DMS153 treated with DMSO at 0.1 percent for 48 hours (cell line): Measurements from ENCODE around the gene AAR2.

Source experiments
- DNase-seq: peaks from one replicate; lab custom pipeline; 2025; ENCODE audit not compliant: unreplicated experiment; lab: John Stamatoyannopoulos, UW

The AAR2 gene

DNA sequence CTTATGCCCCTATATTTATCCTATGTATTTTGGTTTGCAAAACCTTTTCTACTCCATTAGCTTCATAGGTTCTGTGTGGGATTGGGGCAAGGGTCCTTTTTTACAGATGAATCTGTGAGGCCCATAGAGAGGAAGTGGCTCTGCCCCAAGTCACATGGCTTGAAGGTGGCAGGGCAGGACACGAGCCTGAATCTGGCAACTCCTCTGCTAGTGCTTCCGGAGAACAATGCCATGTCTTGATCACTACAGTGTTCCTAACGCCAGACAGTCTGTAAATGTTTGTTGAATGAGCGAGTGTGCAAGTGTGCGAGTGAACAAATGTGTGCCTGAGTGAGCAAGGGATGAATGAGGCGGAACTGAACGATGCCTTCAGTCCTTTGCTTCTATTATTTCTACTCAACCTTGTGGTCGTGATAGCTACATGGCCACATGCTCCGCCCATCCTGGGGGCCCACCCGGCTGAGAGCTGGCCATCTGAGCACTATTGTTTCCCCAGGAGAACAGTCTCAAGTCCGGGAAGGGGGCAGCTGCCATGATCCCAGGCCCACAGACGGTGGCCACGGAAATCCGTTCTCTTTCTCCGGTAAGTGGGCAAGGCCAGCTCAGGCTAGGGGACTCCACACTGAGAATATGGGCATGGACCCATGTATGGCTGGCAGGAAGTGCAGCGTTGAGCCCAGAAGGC lies 17.8 kb upstream of the AAR2 start:
- no peak for DNase-seq

DNA sequence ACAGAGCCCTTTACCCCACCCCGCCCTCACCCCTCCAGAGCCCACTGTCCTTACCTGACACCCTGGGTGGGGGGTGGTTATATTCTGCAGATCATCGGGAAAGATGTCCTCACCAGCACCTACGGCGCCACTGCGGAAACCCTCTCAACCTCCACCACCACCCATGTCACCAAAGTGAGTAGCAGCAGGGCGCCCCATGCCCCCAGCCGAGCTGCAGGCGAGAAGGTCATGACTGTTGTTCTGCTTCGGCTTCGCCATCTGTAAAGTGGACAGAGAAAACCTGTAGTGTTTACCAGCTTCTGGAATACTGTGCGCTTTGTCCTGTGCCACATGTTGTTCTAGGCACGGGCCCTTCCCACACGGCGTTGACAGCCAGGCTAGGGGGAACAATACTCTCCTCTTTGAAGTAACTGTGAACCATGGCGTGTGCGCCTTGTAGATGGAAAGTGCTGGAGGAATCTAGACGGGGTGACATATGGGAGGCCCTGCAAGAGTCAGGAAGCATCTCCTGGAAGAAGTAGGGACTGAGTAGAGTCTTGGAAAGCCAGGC lies 16.5 kb upstream of the AAR2 start:
- DNase-seq = no peak

DNA sequence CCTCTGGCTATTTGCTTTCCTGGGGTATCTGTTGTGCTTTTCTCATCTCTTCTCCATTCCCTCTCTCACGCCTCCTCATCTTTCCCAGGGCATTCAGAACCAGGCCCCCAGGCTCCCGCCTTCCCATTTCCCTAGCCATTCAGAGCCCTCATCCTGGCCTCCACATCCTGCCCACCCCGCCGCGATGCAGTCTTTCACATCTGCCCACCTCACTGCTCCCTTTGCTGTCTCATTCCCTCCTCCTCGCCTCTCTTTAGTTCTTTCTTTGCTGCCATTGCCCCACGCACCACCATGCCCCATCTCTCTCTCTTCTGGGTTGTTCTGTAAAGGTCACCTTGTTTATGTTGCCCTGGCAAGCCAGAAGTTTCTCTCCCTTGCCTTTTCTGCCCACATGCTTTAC lies 10.6 kb upstream of the AAR2 start:
- DNase-seq = no peak

DNA sequence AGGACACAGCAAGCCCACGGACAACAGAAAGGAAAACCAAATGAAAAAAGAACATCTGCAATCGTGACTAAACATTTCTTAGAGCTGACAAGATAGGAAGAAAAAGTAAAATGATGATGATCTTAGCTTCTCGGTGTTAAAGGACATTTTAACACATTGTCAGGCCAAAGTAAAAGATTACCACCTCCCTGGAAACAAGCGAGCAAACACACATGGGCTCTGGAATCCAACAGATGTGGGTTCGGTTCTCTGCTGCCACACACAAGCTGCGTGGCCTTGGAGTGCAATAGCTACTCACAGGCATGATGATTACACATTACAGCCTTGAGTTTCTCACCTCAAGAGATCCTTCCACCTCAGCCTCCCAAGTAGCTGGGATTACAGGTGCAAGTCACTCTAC lies 7.5 kb upstream of the AAR2 start:
- DNase-seq = no peak

DNA sequence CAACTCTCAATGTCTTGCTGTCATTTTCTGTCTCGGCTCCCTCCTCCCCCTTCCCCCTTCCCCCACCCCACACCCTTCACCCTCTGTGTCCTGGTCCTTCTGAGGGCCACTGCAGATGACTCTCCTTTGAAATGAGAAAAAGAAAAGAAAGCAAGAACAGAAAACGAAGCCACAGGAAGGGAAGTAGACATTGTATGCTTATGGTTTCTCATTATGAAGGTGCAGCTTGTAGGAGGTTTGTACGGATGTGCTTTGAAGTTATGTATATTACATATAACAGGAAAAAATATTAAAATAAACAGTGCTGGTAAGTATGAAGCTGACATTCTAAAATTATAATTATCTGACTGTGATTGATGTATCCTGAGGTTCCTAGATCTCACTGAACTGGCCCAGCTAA lies 6.3 kb upstream of the AAR2 start:
- no peak for DNase-seq

DNA sequence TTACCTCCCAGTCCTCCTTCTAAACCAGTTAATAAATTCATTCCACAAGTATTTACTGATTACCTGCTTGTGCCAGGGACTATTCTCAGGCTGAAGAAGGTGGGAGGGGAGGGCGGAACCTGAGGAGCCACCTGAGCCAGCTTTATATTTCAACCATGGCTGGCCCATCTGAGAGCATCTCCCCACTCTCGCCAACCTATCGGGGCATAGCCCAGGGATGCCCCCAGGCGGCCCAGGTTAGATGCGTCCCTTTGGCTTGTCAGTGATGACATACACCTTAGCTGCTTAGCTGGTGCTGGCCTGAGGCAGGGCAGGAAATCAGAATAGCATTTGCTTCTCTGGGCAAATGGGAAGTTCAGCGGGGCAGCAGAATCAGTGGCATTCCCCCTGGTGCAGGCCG lies 4.9 kb upstream of the AAR2 start:
- no peak for DNase-seq

DNA sequence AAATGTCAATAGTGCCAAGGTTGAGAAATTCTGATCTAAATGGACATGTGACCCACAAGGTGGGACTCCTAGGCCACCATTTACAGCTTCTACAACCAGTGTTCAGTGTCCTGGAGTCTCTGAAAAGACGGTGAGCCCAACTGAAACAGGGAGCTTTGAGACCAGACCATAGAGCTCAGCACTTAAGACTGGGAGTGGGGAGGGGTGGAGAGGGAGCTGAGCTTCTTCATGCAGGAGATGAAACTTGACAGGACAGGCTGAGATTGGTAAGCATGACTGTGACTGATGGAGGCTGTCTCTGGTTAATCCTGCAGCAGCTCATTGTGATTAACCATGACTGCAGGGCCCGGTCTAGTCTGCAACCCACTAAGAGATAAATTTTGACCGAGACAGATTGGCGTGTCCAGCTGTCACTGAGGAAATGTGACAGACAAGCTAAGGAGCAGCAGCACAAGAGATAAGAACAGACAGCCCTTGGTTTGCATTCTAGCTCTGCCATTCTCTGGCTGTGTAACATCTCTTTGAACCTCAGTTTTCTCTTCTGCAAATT lies 1.4 kb upstream of the AAR2 start:
- no peak for DNase-seq

DNA sequence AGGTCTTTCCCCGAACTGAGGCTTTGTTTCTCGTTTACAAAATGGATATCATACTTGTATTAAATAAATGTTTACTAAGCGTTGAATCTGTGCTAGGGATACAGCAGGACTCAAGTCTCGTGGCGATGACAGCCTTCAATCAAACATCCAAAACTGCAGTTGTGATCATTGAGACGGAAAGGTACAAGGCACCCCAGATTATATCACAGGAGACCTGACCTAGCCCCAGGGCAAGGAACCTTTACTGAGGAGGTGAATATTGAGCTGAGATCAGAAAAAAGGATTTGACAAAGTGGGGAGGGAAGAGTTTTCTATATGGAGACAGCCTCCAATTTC lies 476 bp downstream of the AAR2 start:
- no peak for DNase-seq

DNA sequence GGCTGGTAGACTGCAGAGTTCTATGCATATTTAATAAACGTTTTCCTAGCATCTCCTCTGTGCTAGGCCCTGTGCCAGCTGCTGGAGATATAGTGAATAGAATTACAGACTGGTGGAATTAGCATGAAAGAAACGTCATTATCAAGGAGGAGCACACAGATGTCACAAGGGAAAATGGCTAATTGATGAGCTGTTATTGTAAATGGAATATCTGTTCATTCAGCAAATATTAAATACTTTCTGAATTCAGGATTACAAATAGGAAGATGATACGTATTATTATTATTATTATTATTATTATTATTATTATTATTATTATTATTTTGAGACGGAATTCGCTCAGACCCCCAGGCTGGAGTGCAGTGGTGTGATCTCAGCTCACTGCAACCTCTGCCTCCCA lies 1.2 kb downstream of the AAR2 start:
- no peak for DNase-seq

DNA sequence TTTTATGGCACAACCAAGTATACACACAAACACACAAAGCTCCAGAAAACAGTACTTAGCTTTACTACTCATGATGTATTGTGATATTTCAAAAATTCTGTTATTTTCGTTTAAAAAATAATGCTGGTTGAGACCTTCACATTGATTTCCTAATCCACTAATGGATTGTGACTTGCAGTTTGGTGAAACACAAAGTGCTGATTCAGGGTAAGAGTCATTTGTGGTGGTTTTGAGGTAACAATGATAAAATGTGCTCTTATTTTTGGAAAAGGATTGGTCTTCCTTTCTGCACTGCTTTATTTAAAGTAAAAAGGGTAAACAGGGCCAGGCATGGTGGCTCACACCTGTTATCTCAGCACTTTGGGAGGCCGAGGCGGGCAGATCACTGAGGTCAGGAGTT lies 1.9 kb downstream of the AAR2 start:
- no peak for DNase-seq

DNA sequence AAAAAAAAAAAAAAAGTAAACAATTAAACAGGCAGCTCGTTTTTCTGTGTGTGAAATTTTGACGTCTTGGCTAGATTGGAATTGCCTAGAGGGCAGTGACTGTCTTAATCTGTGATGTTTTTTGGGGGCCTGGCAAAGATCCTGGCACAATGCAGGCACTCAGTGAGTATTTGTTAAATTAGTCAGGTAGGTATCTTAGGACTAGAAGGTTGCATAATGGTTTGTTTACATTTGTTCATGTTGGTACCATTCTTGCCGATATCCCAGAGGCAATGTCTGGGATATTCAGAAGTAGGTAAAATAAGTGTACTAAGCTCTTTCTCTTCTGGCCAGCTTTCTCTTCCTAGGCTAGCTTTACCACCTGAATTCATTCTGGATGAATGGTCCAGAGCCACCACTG lies 2.5 kb downstream of the AAR2 start:
- no peak for DNase-seq

DNA sequence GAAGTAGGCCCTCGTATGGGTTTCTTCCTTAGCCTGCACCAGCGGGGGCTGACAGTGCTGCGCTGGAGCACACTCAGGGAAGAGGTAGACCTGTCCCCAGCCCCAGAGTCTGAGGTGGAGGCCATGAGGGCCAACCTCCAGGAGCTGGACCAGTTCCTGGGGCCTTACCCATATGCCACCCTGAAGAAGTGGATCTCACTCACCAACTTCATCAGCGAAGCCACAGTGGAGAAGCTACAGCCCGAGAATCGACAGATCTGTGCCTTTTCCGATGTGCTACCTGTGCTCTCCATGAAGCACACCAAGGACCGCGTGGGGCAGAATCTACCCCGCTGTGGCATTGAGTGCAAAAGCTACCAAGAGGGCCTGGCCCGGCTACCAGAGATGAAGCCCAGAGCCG lies 3.8 kb downstream of the AAR2 start:
- DNase-seq = no peak

DNA sequence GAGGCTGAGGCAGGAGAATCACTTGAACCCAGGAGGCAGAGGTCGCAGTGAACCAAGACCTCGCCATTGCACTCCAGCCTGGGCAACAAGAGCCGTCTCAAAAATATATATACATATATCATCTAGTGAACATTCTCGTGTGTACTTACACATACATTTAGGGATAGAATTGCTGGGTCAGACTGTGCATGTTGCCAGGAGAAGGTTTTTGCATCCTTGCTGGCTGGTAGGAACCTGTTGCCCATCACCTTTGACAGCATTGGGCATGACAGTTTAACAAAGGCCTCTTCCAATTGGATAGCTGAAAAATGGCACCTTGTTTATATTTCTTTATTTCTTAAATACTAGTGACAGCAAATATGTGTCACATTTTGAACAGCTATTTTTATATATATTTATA lies 5.4 kb downstream of the AAR2 start:
- no peak for DNase-seq

DNA sequence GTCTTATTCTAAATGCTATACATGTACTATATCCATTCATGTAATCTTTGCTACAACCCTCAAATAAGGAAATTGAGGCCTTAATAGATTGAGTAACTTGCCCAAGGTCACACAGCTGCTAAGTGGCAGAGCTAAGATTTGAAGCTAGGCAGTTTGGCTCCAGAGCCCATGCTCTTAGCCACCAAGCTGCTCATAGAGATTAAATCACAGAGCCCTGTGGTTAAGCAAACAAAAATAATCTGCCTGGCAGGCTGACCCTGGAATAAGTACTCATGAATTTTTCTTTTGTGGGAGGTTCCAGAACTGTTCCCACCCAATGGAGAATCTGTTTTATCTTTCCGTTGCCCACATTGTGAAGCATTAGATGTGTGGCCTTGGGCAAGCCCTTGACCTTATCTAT lies 7.4 kb downstream of the AAR2 start:
- no peak for DNase-seq

DNA sequence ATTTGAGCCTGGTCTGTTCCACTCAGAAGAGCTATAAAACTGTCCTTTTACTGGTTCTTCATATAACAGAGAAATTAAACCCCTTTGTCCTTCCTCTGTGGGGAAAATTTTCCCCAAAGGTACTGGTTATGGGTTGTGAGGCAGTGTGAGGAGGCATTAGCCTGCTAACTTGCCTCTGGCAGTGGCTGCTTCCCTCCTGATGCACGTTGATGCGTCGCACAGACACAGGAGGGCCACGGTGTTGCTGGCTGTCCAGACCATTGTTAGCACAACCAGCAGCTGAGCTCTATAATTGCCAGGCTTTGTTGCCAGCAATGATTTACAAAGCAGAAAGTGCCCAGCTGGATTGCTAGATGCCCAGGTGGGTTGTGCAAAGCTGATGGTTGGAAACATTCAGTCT lies 10.1 kb downstream of the AAR2 start:
- no peak for DNase-seq

DNA sequence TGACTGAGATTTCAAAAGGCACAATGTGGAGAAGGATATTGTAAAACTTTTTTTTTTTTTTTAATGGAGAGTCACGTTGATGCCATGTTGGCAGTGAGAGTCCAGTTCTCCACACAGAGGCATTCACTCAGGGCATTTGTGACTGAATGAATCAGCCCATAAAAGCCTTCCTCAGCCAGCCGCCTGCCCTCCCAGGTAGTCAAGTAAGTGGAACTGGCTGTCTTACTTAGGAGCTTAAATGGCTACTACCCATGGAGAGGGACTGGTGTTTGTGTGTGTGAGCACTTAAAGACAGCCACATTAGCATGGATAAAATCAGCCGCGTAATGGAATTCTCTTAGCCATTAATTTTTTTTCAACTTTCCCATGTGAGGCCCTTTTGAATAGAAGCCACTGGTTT lies 12.6 kb downstream of the AAR2 start:
- DNase-seq = no peak

DNA sequence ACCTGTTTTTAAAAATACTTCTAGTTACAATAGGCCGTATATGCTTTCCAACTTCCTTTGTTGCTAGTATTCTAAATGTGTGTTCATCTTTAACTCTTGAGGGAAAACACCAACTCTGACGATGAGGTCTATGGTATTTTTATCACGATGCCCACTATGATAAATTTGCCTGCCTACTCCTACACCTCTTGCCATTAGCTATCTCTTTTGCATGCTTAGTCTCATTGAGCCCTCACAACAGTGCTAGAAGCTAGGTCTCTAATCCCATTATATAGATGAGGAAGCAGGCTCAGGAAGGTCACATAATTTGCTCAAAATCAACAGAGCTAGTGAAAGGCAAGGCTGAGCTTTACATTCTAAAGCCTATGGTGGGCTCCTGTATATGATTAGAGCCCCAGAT lies 13.2 kb downstream of the AAR2 start:
- DNase-seq = no peak

DNA sequence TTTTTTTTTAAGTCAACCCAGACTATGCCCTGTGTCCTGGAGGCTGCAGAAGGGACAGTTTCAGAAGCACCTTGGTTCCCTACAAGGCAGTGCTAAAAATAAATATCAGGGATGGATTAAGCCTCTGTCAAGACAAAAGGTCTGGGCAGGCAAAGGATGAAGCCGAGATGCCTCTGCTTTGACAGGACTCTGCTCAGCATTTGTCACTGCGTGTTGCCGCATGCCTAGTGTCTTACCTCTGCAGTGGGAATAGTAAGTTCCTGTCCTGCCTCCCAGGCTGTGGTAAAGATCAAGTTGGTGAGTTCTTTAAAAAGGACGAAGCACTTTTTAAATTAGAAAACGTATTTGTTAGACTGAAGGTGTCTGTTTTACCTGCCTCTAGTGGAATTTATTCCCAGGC lies 15.1 kb downstream of the AAR2 start:
- no peak for DNase-seq

DNA sequence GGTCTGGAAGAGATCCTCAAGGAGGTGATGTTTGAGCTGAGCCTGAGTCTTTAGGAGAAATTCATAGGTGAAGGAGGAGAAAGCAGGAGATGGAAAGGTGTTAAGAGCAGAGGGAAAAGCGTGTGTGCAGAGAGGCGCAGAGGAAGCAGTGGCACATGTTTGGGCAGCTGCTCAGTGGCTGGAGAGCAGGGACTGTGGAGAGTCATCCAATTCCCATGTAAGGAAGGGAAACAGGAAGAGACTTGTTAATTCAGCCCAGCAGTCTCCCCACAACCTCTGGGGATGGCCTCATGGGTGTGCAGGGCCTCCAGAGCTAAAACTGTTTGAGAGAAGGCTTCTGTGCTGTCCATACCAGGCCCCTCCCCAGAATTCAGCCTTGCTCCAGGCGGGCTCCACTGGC lies 16.2 kb downstream of the AAR2 start:
- no peak for DNase-seq

DNA sequence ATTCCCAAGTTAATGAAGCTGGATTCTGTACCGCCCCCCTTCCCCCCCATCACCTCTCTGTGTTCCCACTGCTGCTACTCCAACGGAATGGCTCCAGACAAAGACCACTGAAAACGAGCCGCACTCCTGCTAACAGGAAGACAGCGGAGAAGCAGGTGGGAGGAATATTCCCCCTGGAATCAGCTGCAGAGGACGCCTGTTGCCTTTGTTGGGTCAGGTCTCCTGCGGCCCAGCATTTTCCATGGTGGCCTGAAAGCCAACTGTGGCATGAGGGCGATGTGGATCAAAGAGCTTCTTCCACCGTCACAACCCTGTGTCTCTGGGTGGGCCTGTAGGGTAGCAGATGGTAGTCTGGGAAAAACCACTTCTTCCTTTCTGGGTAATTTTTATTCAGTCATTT lies 16.8 kb downstream of the AAR2 start:
- no peak for DNase-seq

DNA sequence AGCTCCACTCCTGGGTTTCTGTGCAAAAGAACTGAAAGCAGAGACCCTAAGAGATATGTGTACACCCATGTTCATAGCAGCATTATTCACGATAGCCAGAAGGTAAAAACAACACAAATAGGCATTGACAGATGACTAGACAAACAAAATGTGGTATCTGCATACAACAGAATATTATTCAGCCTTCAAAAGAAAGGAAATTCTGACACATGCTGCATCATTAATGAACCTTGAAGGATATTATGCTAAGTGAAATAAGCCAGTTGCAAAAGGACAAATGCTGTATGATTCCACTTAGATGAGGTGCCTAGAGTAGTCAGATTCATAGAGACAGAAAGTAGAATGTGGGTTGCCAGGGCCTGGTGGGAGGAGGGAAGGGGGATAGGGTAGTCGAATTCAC lies 17.8 kb downstream of the AAR2 start:
- DNase-seq = no peak

DNA sequence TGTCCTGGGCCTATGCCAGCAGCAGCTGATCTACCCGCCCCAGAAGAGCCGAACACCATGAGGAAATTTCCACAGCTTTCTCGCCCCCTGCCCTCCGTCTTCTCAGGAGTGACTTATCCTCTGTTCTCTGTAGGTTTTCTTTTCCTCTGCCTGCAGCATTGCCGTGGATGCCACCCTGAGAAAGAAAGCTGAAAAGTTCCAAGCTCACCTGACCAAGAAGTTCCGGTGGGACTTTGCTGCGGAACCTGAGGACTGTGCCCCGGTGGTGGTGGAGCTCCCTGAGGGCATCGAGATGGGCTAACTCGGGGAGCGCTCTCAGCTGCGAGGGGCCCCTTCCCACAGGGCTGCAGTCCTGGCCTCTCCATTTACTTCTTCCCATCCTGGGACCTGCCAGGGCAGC lies 19.2 kb downstream of the AAR2 start:
- DNase-seq = no peak
